Panc1 (cell line): ENCODE results near the gene EXTL1. TPM values are rescaled to one million over a fixed set of nuclear protein-coding genes. Genes with fewer than 3 reads are reported as not detected.

Source experiments
- ATAC-seq: fragments of 200-7000 bp; cut with Tn5 transposase; 2 replicates; pipeline ENCODE4 v1.9.1; 2020; ENCODE audit warnings: mild to moderate bottlenecking, moderate library complexity
- Bru-seq: library from RNA; stranded (reverse); fragments of 400-500 nt; gene quantifications from one replicate; lab custom pipeline; 2021; lab: Mats Ljungman, UMichigan
- BruChase-seq, 2 experiments: library from RNA; stranded (reverse); fragments of 400-500 nt; gene quantifications; one replicate each; lab custom pipeline; 2021; lab: Mats Ljungman, UMichigan
- BruUV-seq: library from RNA; stranded (reverse); fragments of 400-500 nt; replicated peaks from 2 replicates; lab custom pipeline; 2021; lab: Mats Ljungman, UMichigan
- CTCF ChIA-PET: fragments of 300-600 bp; sonication (Branson Sonifier 250); formaldehyde crosslinking; loops from one replicate; lab custom pipeline; 2022; ENCODE audit warnings: antibody characterized with exemption; lab: Charles Lee
- POLR2A ChIA-PET: fragments of 300-600 bp; sonication (Branson Sonifier 250); formaldehyde crosslinking; loops from one replicate; lab custom pipeline; 2022; ENCODE audit warnings: antibody characterized with exemption; lab: Charles Lee
- DNase-seq: peaks from one replicate; pipeline ENCODE4 v3.0.0-alpha.2; 2010; ENCODE audit warnings: low read depth, low spot score
- H3K27ac ChIP-seq: 2 replicates; pipeline ENCODE4 v1.5.1; 2011; ENCODE audit warnings: mild to moderate bottlenecking, low read length, inconsistent platforms
- H3K27me3 ChIP-seq: fragments of 200-500 bp; sonication (Bioruptor generic); 2 replicates; pipeline ENCODE4 v1.6.0; 2014; ENCODE audit warnings: low read length, inconsistent platforms; ENCODE audit not compliant: control insufficient read depth, insufficient read depth
- H3K36me3 ChIP-seq: fragments of 200-500 bp; sonication (Bioruptor generic); 2 replicates; pipeline ENCODE4 v1.5.1; 2014; ENCODE audit warnings: inconsistent platforms, mild to moderate bottlenecking, low read length, moderate library complexity; ENCODE audit not compliant: control insufficient read depth, insufficient read depth
- H3K4me1 ChIP-seq: 2 replicates; pipeline ENCODE4 v1.5.1; 2011; ENCODE audit warnings: inconsistent platforms, mild to moderate bottlenecking, low read length, moderate library complexity; ENCODE audit not compliant: control insufficient read depth, insufficient read depth
- H3K4me3 ChIP-seq, 2 experiments: 2 replicates each; pipeline ENCODE4 v1.5.1; 2011 to 2012; ENCODE audit warnings: low read depth in 2 of 2, low read length in 2 of 2, mild to moderate bottlenecking in 2 of 2, inconsistent platforms in 1 of 2, moderate library complexity in 1 of 2
- H3K9me3 ChIP-seq: fragments of 200-500 bp; sonication (Bioruptor generic); 2 replicates; pipeline ENCODE4 v1.5.1; 2014; ENCODE audit warnings: low read depth, mild to moderate bottlenecking, inconsistent platforms, low read length, moderate library complexity; ENCODE audit not compliant: control insufficient read depth, insufficient read depth
- POLR2AphosphoS5 ChIP-seq: IDR thresholded peaks from 2 replicates; pipeline ENCODE4 v1.6.1; 2012; ENCODE audit warnings: mild to moderate bottlenecking, low read depth, low read length, moderate library complexity
- SIN3A ChIP-seq: IDR thresholded peaks from 2 replicates; pipeline ENCODE4 v1.6.1; 2012; ENCODE audit warnings: low read depth, mild to moderate bottlenecking, low read length, moderate library complexity, borderline replicate concordance; ENCODE audit not compliant: insufficient read depth
- TCF7L2 ChIP-seq: IDR thresholded peaks from 2 replicates; pipeline ENCODE4 v1.6.1; 2011; ENCODE audit warnings: mild to moderate bottlenecking, low read depth, low read length, inconsistent platforms
- in situ Hi-C: cut with HindIII; loops from 2 replicates; pipeline ENCODE4 v1.10.0; 2016; ENCODE audit warnings: low sequenced_read_pairs, low pct_unique_long_range_greater_than_20kb
- intact Hi-C: fragments of 100-400 bp; cut with micrococcal nuclease; formaldehyde crosslinking; loops from one replicate; pipeline ENCODE4 v1.10.0; 2022; ENCODE audit not compliant: unreplicated experiment
- long read RNA-seq: library from polyadenylated mRNA; unstranded; transcript quantifications from one replicate; pipeline ENCODE4 v2.0.0, GENCODE V29; 2021; ENCODE audit not compliant: unreplicated experiment
- polyA plus RNA-seq: library from polyadenylated mRNA; unstranded; fragments of >200 nt; gene quantifications from one replicate; pipeline ENCODE4 v1.2.1, GENCODE V29; 2012; ENCODE audit warnings: missing spikeins; ENCODE audit not compliant: insufficient read length
- total RNA-seq: library from RNA; stranded (reverse); gene quantifications from one replicate; pipeline ENCODE4 v1.2.1, GENCODE V29; 2021; ENCODE audit not compliant: unreplicated experiment
- TF ChIP-seq, protein P1 (sequence below), 2 experiments: IDR thresholded peaks; 2 replicates each; pipeline ENCODE4 v1.6.1; 2011 to 2012; ENCODE audit warnings: low read depth in 2 of 2, control low read depth in 1 of 2, low read length in 1 of 2, mild to moderate bottlenecking in 1 of 2, moderate library complexity in 1 of 2; ENCODE audit not compliant: insufficient read depth in 1 of 2
- TF ChIP-seq, protein P2 (sequence below): fragments of 450-650 bp; IDR thresholded peaks from 2 replicates; pipeline ENCODE4 v1.5.1; 2017; ENCODE audit warnings: mild to moderate bottlenecking

The EXTL1 gene, protein sequence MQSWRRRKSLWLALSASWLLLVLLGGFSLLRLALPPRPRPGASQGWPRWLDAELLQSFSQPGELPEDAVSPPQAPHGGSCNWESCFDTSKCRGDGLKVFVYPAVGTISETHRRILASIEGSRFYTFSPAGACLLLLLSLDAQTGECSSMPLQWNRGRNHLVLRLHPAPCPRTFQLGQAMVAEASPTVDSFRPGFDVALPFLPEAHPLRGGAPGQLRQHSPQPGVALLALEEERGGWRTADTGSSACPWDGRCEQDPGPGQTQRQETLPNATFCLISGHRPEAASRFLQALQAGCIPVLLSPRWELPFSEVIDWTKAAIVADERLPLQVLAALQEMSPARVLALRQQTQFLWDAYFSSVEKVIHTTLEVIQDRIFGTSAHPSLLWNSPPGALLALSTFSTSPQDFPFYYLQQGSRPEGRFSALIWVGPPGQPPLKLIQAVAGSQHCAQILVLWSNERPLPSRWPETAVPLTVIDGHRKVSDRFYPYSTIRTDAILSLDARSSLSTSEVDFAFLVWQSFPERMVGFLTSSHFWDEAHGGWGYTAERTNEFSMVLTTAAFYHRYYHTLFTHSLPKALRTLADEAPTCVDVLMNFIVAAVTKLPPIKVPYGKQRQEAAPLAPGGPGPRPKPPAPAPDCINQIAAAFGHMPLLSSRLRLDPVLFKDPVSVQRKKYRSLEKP
- total RNA-seq (0.10 TPM), Bru-seq, nascent RNA (percentile 5 among the genes with signal in this experiment), BruChase-seq, experiment 1, labeled RNA remaining after a 2-hour chase (not detected), BruChase-seq, experiment 2, labeled RNA remaining after a 6-hour chase (percentile 10 among the genes with signal in this experiment)
- not detected for polyA plus RNA-seq
- long read RNA-seq: 0 reads

DNA sequence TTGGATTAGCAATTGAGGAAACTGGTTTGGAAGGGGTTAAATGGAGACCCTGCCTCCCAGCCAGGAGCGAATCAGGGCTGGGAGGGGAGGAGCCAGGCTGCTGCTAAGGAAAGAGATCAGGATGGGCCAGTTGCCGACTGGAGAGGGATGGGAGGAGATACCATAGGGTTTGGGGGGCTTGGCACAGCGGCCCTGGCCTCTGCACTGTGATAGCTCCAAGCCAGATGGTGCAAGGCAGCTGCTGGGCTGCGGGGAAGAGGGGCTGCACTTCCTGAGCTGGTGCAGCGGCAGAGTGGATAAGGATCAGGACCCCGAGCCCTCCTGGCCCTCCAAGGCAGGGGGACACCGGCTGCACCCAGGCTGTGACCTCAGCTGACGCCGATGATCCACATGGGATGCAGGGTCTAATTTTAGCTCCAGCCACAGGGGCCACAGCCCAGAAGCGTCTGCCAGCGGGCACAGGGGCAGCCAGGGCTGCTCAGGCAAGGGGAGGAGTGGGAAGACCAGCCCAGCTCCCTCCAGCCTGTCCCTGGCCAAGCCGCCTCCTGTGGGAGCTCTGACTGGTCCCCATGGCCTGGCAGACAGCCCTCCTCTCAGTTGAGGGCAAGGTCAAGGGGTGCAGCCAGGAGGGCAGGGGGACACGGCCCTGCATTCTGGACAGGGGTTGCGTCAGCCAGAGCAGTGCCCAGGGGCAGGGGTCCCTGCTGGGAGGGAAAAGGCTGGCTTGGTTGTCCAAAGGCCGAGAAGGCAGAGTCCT lies at the start of gene EXTL1:
Gene EXTL1, plus strand, starts transcription at position 129 of the 757 bp plus-strand sequence. CDS start 872 bp downstream, outside the sequence.
- H3K36me3 ChIP-seq: no peaks in the 10 kb centered on the region
- intact Hi-C loops: no loop called here
- H3K4me3 ChIP-seq: peak within 1 kb of the TSS in 1 of 2 experiments; percentile 19; a peak in 1 of 4 replicates
- no peaks in the 10 kb centered on the region for H3K27me3 ChIP-seq
- ATAC-seq: peak; percentile 48; the same call in 1 of the 2 replicates
- H3K27ac ChIP-seq: no peak within 1 kb of the TSS
- H3K9me3 ChIP-seq: no peaks in the 10 kb centered on the region
- in situ Hi-C loops: no loop called here
- no peaks in the 10 kb centered on the region for H3K4me1 ChIP-seq
- CTCF ChIA-PET: no interaction called here
- POLR2A ChIA-PET: no interaction called here
- TF ChIP-seq TCF7L2: no peak
- no peak for TF ChIP-seq SIN3A
- TF ChIP-seq, protein P1, sequence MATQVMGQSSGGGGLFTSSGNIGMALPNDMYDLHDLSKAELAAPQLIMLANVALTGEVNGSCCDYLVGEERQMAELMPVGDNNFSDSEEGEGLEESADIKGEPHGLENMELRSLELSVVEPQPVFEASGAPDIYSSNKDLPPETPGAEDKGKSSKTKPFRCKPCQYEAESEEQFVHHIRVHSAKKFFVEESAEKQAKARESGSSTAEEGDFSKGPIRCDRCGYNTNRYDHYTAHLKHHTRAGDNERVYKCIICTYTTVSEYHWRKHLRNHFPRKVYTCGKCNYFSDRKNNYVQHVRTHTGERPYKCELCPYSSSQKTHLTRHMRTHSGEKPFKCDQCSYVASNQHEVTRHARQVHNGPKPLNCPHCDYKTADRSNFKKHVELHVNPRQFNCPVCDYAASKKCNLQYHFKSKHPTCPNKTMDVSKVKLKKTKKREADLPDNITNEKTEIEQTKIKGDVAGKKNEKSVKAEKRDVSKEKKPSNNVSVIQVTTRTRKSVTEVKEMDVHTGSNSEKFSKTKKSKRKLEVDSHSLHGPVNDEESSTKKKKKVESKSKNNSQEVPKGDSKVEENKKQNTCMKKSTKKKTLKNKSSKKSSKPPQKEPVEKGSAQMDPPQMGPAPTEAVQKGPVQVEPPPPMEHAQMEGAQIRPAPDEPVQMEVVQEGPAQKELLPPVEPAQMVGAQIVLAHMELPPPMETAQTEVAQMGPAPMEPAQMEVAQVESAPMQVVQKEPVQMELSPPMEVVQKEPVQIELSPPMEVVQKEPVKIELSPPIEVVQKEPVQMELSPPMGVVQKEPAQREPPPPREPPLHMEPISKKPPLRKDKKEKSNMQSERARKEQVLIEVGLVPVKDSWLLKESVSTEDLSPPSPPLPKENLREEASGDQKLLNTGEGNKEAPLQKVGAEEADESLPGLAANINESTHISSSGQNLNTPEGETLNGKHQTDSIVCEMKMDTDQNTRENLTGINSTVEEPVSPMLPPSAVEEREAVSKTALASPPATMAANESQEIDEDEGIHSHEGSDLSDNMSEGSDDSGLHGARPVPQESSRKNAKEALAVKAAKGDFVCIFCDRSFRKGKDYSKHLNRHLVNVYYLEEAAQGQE (IDR thresholded peaks at IDR 0.05; ENCODE audit: insufficient read depth in 1 of 2, low read depth in 2 of 2, low read length in 1 of 2): no peak
- TF ChIP-seq POLR2AphosphoS5: no peak
- TF ChIP-seq, protein P2, sequence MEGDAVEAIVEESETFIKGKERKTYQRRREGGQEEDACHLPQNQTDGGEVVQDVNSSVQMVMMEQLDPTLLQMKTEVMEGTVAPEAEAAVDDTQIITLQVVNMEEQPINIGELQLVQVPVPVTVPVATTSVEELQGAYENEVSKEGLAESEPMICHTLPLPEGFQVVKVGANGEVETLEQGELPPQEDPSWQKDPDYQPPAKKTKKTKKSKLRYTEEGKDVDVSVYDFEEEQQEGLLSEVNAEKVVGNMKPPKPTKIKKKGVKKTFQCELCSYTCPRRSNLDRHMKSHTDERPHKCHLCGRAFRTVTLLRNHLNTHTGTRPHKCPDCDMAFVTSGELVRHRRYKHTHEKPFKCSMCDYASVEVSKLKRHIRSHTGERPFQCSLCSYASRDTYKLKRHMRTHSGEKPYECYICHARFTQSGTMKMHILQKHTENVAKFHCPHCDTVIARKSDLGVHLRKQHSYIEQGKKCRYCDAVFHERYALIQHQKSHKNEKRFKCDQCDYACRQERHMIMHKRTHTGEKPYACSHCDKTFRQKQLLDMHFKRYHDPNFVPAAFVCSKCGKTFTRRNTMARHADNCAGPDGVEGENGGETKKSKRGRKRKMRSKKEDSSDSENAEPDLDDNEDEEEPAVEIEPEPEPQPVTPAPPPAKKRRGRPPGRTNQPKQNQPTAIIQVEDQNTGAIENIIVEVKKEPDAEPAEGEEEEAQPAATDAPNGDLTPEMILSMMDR: no peak
- no peak for DNase-seq
- BruUV-seq: no TSS peak

DNA sequence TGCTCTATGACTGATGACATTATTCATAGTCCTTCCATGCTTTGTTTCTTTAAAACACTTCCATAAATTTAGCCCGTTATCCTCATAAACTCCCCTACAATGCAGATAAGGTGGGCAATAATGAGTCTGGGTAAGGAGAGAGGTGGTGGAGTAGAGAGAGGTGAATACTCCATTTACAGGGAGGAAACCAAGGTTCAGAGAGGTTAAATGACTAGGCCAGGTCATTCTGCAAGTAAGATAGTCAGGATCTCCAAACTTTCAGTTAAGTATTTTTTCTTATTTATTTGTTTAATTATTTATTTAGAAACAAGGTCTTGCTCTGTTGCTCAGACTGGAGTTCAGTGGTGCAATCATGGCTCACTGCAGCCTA lies 49.8 kb upstream of the EXTL1 start:
- no TSS peak for BruUV-seq
- H3K9me3 ChIP-seq: no peaks in the 10 kb centered on the region
- no peaks in the 10 kb centered on the region for H3K27me3 ChIP-seq
- DNase-seq (no peak), ATAC-seq (no peak)
- H3K4me3 ChIP-seq: no peak overlapping the region
- no peaks in the 10 kb centered on the region for H3K36me3 ChIP-seq
- in situ Hi-C loops: no loop called here
- CTCF ChIA-PET: no interaction called here
- intact Hi-C loops: no loop called here
- no peaks in the 10 kb centered on the region for H3K4me1 ChIP-seq
- H3K27ac ChIP-seq: no peak overlapping the region
- POLR2A ChIA-PET: no interaction called here
- TF ChIP-seq, protein P2: no peak
